Hematopoietic multipotent progenitor cell treated with erythropoietin and hydrocortisone succinate and interleukin-3 and kit ligand, for 4 days (in vitro differentiated cells): ENCODE data around the gene TEX22.

ENCODE experiments used
- DNase-seq: peaks from one replicate; pipeline ENCODE4 v3.0.0-alpha.2; 2015

The TEX22 gene

DNA sequence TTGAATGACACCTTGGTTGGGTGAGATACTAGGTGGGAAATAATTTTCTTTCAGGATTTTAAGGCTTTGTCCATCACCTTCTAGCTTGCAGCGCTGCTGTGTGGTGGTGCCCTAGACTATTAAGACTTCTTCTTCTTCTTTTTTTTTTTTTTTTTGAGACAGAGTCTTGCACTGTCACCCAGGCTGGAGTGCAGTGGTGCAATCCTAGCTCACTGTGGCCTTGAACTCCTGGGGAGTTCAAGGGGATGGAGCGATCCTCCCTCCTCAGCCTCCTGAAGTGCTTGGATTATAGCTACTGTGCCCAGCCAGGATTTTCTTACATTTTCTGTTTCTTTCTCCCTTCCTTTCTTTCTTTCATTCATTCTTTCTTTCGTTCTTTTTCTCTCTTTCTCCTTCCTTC is 11.0 kb downstream of the TEX22 start:
- DNase-seq = no peak

- no peak for DNase-seq
Measured at GRCh38 chr14:105410642-105411016, 12.3 kb downstream of the TEX22 start.

GRCh38 chr14:105411017-105411941 is 12.9 kb downstream of the TEX22 start:
- DNase-seq = peak; percentile 71

DNA sequence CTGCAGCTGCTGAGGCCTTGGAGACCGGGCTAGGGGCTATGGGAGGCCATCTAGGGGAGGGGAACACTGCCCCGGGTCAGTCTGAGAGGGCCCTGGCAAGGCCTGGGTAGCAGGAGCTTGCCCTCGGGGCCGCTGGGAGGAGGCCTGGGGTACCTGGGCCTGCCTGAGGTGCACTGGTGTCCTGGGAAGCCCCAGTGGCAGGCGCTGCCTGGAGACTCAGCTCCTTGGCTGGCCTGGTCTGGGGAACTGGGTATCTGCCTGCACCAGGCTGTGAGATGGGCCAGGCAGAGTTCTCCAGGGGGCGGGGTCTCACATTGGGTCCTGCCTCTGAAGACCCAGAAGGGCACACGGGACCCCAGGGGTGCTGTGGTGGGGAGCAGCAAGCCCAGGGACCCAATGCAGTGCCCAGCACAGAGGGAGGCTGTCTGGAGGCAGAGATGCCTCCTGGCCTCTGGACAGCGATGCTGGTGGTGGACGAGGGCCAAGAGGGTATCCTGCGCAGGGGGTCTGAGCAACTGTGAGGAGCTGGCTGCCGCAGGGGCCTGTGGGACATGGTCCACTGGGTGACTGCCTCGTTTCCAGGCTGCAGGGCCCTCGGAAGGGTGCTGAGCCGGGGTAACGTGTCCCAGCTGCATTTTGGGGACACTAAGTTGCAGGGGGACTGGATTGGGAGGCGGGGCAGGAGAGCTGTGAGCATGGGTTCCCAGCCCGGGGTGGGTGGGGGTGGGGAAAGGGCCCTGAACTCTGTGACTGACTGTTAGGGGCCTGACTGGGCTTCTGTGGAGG is 13.8 kb downstream of the TEX22 start:
- DNase-seq = no peak

DNA sequence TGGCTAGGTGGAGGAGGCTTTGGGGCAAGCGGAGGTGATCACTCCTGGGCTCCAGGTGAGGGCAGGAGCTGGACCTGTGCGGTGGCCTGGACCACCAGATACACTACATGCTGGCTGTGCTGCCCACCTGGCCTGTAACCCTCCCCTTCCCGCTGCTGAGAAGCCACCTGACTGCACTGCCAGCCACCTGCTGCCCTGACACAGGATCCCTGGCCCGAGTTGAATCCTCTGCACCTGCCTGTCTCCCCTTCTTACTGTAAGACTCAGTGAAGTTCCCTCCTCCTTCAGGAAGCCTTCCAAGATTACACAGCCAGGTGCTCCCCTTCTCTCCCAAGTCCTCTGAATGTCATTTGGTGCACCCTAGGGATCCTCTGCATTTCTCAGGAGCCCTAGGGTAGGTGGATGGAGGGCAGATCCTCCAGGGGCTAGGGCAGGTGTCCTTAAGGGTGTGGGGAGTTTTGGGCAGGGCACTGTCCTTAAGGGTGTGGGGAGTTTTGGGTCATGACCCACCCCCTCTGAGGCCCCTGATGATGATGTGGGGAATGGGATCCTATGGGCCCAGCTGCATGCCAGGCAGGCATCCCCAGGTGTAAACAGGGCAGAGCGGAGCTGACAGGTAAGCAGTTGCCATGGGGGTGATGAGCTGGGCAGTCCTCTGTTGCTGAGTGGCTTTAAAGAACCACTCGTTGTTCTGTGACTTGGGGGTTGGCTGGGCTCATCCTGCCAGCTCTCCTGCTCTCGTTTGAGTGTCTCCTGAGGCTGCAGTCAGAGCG is 14.6 kb downstream of the TEX22 start:
- DNase-seq = no peak

DNA sequence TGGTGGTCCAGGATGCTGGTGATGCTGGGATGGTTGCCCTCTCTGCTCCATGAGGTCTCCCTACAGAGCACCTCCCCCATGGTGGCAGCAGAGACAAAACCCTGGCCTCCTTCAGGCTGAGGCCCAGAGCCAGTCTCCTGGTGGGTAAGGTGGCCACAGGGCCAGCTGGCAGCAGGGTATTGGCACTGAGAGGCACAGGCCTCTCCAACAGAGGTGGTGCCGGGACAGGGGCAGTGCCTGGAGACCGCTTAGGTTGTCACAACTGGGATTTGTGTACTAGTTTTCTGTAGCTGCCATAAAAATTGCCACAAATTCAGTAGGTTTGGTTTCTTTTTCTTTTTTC is 15.2 kb downstream of the TEX22 start:
- no peak for DNase-seq

GRCh38 chr14:105414456-105415371 is 16.4 kb downstream of the TEX22 start:
- DNase-seq = peak; percentile 88

- DNase-seq = no peak
Measured at GRCh38 chr14:105415481-105416428, 17.4 kb downstream of the TEX22 start.

- DNase-seq = no peak
Measured at GRCh38 chr14:105416671-105417070, 18.3 kb downstream of the TEX22 start.

DNA sequence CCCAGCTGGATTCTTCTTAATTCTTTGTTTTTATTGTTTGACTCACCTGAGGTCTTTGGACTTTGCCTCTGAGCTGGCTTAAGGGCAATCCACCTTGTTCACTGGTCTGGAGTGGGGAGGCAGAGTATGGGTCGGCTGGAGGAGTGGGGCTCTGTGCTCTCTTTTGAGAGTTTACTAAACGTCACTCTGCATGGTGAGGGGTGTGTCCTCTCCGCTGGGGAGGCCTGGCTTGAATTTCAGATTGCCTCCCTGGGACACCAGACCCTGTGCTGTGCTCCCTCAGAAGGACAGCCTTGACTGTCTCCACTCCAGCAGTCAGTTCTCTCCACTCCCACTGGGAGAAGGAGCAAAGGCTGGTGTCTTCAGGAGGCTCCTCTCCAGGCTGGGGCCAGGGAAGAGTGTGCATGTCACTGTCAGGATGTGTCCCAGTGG is 19.4 kb downstream of the TEX22 start:
- no peak for DNase-seq

GRCh38 chr14:105418269-105419194 is 20.2 kb downstream of the TEX22 start:
- DNase-seq = no peak

DNA sequence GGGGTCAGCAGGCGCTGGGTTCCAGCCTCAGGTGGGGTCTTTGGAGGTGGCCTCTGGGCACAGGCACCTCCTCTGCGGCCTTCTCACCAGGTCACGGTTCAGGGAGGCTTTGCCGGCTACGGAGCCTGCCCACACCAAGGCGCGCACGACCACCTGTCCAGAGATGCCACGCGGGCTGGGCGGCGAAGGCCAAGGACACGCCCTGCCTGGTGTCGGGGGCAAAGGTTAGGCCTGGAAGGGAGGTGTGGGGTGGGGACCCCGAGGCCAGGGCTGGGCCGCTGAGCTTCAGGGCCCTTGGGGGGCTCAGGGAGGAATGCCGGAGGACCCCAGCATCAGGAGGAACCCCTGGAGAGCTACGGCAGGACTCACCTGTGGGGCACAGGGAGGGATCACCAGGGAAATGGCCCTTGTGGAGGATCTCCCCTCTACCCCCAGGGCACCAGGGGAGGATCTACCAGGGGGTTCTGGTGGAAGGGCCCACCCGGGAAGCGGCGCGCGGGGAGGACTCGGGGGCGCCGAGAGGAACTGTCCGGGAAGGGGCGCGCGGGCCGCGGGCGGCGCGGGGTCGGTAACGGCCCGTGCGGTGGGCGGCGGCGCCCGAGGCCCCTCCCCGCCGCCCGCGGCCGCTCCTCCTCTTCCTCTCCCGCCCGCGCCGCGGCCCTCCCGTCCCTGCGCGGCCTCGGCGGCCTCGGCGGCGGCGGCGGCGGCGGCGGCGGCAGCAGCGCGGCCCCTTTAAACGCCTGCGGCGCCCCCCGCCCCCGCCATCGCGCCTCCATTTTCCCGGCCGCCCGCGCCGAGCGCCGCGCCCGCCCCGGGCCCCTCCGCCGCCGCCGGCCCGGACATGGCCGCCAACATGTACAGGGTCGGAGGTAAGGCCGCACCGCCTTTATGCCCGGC is 21.1 kb downstream of the TEX22 start, which contains the start of gene MTA1:
Gene MTA1, plus strand, starts transcription at position 633 of the 897 bp plus-strand sequence. Its CDS starts 209 bp downstream, at position 842.
- peak; percentile 79 for DNase-seq

DNA sequence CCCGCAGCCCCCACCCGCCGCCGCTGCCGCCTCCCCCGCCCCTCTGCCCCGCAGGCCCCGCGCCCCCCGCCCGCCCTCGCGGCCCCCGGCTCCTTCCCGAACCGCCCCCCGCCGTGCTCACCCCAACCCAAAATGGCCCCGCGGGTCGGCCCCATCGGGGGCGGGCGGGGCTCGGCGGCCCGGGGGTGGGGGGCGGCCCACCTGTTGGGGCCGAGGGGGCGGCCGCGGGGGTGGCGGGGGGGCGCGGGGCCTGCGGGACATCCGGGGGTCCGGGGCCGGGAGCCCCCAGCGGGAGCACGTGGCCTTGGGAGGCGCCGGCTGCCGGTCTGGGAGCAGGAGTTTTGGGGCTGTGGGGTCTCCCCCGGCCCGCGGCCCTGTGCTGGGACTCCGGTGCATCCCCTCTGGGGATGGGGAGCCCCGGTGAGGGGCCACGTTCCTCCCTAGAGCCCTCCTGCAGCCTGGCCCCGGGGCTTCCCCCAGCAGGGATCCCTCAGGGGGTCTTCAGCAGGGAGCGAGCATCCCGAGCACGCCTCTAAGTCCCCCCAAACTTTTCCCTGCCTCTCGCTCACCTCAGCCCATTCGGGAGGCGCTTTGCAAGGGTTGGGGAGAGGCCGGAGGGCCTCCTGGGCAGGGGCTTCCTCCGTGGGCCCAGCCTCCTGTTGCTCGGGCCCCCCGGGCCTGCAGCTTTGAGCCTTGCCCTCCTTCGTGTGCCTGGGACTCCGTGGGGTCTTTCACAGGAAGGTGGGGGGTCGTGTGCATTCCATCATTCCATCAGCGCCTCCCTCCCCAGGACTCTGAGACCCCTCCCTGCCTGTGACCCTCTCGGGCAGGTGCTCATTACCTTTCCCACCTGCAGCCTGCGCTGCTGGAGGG is 22.0 kb downstream of the TEX22 start:
- DNase-seq = no peak

DNA sequence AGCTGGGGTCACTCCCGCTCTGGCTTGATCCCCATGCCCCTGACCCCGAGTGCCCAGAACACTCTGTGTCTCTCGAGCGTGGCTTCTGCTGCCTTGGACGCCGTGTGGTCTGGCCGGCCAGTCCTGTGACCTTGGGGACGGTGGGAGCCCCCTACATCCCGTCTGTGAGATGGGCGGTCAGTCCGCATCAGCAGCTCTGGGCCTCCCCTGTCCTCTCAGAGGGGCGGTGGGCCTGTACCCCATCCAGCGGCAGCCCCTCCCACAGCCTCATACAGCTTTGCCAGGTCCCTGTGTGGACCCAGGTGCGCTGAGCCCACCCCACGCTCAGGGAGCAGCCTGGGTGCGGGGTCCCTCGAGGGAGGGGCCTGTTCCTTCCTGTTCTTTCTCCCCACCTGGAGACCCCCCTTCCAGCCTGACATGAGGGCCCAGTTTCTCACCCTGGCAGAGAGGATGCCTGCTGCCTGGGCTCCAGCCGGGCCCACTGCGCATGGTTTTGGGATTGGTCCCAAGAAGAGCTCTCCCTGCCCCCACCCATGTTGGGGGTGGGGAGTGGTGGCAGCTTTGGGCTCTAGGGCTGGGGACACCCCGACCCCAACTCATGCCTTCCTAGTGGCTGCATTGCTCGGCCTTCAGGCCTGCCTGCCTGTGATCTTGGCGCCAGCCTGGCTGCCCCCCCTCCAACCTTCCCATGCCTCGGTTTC is 22.8 kb downstream of the TEX22 start:
- DNase-seq = no peak

DNA sequence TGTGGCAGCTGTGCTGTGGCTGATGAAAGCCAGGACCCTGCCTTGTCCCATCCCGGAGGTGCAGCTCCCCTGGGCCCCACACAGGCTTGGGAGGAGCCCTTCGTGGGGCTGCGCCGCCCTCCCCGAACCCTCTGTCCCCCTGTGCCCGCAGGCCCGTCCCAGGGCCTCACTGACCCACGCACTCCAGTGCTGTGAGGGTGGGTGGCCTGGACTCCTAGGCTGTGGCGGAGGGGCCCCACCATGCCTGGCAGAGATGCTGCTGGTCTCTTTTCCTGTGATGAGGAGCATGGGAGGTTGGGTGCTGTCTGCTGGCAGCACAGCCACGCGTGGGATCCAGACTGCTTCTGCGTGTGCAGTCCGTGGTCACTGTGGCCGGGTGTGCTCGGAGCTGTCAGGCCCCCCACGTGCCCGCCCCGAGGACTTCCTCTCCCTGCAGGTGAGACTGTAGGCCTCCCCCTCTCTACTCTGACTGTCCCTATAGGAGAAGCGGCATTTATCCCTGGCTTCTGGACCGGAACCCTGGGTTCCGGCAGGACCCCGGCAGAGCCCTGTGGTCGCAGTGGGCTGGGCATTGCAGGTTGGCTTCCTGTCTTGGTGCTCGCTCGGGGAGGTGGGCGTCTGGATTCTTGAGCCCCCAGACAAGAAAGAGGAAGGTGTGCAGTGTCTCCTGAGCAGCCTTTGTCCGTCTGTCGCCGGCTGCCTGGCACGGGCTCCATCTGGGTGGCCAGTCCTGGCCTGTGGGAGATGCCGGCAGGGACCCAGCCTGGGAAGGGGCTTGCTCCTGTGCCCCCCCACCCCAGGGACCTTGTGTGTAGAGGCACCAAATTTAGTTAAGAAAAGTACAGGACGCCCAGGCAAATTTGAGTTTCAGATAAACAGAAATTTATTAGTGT is 23.6 kb downstream of the TEX22 start:
- DNase-seq = peak; percentile 36
